HEK293T (cell line): ENCODE measurements around the gene TCF12.

ENCODE experiments used
- BHLHE40 ChIP-seq: fragments of 450-650 bp; IDR thresholded peaks from 2 replicates; pipeline ENCODE4 v1.6.1; 2016; ENCODE audit warnings: mild to moderate bottlenecking, moderate library complexity, borderline replicate concordance
- FOXM1 ChIP-seq: fragments of 450-650 bp; IDR thresholded peaks from 2 replicates; pipeline ENCODE4 v1.6.1; 2017; ENCODE audit warnings: mild to moderate bottlenecking, borderline replicate concordance
- LEF1 ChIP-seq: fragments of 450-650 bp; IDR thresholded peaks from 2 replicates; pipeline ENCODE4 v1.6.1; 2017; ENCODE audit warnings: mild to moderate bottlenecking, borderline replicate concordance
- SP1 ChIP-seq: fragments of 450-650 bp; IDR thresholded peaks from 2 replicates; pipeline ENCODE4 v1.6.1; 2017
- SUZ12 ChIP-seq: fragments of 450-650 bp; IDR thresholded peaks from 2 replicates; pipeline ENCODE4 v1.6.1; 2016; ENCODE audit warnings: mild to moderate bottlenecking
- TARDBP ChIP-seq: fragments of 450-650 bp; IDR thresholded peaks from 2 replicates; pipeline ENCODE4 v1.6.1; 2016
- ZNF384 ChIP-seq: fragments of 450-650 bp; IDR thresholded peaks from 2 replicates; pipeline ENCODE4 v1.6.1; 2016

DNA sequence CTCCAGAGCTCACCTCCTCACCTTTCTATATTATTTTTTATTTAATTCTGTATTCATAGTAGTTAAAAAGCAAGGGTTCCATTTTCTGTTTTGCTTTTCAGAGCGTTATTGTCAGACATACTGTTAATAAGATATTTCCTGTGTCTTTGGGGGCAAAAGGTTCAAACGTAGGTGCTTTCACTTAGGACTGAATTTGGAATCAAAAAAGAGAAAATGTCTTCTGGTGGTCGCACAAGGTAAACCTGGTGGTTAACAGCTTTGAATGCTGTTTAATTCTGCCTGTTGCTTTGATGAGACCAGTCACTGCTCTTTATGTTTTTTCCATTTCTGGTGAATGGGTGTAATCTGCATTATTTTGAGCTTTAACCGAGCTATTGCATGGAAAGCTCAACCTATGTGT, 212.5 kb downstream of the TCF12 start:
- TF ChIP-seq FOXM1, result no peak
- TF ChIP-seq SUZ12, result no peak
- no peak for TF ChIP-seq TARDBP
- no peak for TF ChIP-seq SP1
- no peak for TF ChIP-seq BHLHE40
- TF ChIP-seq LEF1, result no peak
- no peak for TF ChIP-seq ZNF384
